Measurements from ENCODE around the gene KCNG4.

The KCNG4 gene

DNA sequence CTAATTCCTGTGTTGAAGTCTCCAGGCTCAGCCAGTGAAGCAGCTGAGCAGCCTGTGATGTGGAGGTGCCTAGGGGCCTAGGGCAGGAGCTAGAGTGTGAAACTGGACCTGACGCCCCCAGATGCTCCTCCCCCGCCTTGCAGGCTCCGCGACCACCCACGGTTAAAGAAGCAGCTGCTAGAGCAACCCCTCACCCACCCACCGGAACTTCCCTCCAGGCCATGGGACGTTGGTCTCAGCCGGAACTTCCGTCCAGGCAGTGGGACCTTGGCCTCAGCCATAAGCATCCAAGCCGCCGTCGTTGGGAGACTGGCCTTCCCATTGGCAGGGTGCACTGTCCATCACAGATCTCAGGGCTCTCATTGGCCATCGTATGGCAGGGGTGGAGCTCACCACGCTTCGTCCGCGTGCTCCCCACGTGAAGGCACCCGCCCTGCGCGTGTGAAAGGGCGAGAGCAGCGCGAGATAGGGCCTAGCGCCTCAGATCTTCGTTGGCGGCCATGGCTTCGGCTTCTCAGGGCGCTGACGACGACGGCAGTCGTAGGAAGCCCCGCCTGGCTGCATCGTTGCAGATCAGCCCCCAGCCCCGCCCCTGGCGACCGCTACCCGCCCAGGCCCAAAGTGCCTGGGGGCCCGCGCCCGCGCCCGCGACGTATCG, 49.0 kb downstream of the KCNG4 start, which contains the start of gene ADAD2:
ADAD2 (plus strand) TSS at position 427 of the 658 bp plus-strand sequence; CDS start at position 501, 74 bp downstream.
- ChIA-PET POLR2A (no interaction called here), CTCF (no interaction called here)
- TF ChIP-seq, protein P1, sequence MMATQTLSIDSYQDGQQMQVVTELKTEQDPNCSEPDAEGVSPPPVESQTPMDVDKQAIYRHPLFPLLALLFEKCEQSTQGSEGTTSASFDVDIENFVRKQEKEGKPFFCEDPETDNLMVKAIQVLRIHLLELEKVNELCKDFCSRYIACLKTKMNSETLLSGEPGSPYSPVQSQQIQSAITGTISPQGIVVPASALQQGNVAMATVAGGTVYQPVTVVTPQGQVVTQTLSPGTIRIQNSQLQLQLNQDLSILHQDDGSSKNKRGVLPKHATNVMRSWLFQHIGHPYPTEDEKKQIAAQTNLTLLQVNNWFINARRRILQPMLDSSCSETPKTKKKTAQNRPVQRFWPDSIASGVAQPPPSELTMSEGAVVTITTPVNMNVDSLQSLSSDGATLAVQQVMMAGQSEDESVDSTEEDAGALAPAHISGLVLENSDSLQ (IDR thresholded peaks at IDR 0.05), result peak; percentile 97
- TF ChIP-seq SUZ12 (IDR thresholded peaks at IDR 0.05), result no peak
- peak; percentile 40 for DNase-seq (ENCODE audit: extremely low spot score)

DNA sequence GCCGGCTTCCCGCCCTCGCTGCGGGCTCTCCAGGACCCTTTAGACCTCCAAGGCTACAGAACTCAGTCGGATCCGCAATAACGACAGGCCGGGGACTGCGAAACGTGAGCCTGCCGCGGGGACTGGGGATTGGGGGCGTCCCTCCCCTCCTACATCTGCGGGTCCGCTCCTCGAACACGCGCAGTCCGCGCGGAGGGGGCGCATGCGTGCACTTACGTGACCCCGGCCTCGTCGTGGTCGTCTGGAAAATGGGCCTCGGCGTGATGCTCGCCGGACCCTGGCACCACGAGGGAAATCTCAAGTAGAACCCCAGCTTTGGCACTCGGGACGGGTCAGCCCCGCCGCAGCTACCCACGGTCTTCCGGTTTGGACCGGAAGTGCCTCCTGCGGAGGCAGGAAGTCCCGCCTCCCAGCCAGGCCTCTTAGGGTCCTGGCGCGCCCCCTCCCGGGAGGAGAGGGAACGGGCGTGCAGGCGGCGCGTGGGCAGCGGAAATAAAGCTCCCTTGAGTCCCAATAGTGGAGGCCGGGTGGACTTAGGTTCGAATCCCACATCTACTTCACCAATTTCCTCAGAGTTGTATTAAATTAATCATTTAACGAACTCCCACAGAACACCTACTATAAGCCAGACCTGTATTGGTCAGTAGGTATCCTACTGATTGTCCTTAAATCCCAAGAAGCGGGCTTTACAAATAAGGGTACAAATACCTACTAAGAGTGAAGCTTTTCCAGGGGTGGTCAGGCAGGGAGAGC, 53.0 kb downstream of the KCNG4 start, which contains the start of gene TAF1C:
TAF1C (minus strand) TSS at position 373 of the 753 bp plus-strand sequence. CDS start 2,069 bp downstream, outside the sequence.
- DNase-seq (ENCODE audit: extremely low spot score), result peak; percentile 97
- peak; percentile 64 for TF ChIP-seq L3MBTL2 (conservative IDR thresholded peaks at IDR 0.05)
- TF ChIP-seq BHLHE40 (IDR thresholded peaks at IDR 0.05; ENCODE audit: borderline replicate concordance), result no peak
- TF ChIP-seq FOXA1 (IDR thresholded peaks at IDR 0.05), result no peak
- TF ChIP-seq ELF4 (IDR thresholded peaks at IDR 0.05), result peak; percentile 67
- ChIA-PET CTCF (interaction anchor here (0.6 to 1.4 kb wide), 17 partner anchors 9 to 121 kb away, joined by 3 to 8 read pairs (median 3); partner anchors contain the start of genes DNAAF1 and MBTPS1), POLR2A (interaction anchor here (0.6 to 1.4 kb wide), 5 partner anchors 9 to 125 kb away, joined by 3 to 15 read pairs (median 3); partner anchors contain the start of gene MBTPS1)

DNA sequence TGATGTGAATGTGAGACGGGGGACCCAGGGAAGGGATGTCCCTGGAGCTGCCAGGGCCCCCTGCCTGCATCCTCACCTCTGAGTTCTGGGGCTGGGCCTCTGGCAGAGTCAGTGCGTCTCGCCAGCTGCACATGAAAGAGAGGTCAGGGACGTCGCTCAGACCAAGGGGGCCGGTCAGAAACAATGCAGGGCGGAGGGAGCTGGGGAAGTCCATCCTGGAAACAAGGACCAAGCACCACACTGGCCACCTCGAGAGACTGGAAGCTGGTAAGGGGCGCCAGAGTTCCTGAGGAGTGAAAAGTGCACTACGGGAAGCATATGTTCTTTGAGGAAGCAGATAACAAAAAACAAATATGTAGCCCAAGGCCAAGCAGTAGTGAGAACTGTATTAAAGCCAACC, 55.0 kb downstream of the KCNG4 start:
- ChIA-PET CTCF (no interaction called here), POLR2A (no interaction called here)
- no peak for DNase-seq (ENCODE audit: extremely low spot score)
- TF ChIP-seq CTBP1 (IDR thresholded peaks at IDR 0.05; ENCODE audit: borderline replicate concordance), result no peak
- TF ChIP-seq NFRKB (IDR thresholded peaks at IDR 0.05), result no peak
- no peak for TF ChIP-seq FOXK2 (IDR thresholded peaks at IDR 0.05)
- no peak for TF ChIP-seq ELF4 (IDR thresholded peaks at IDR 0.05)
- no peak for TF ChIP-seq FOXA1 (IDR thresholded peaks at IDR 0.05)
- TF ChIP-seq, protein P1 (IDR thresholded peaks at IDR 0.05), result no peak
- no peak for TF ChIP-seq BHLHE40 (IDR thresholded peaks at IDR 0.05; ENCODE audit: borderline replicate concordance)
- no peak for TF ChIP-seq ARNT (IDR thresholded peaks at IDR 0.05)
- TF ChIP-seq L3MBTL2 (conservative IDR thresholded peaks at IDR 0.05), result no peak
- no peak for TF ChIP-seq TARDBP (IDR thresholded peaks at IDR 0.05)
- TF ChIP-seq FOXM1 (IDR thresholded peaks at IDR 0.05; ENCODE audit: borderline replicate concordance), result no peak
- no peak for TF ChIP-seq SUZ12 (IDR thresholded peaks at IDR 0.05)
- TF ChIP-seq HDGF (IDR thresholded peaks at IDR 0.05; ENCODE audit: borderline replicate concordance), result no peak
- no peak for TF ChIP-seq LEF1 (IDR thresholded peaks at IDR 0.05; ENCODE audit: borderline replicate concordance)
- no peak for TF ChIP-seq SP1 (IDR thresholded peaks at IDR 0.05)
- no peak for TF ChIP-seq ZNF384 (IDR thresholded peaks at IDR 0.05)

DNA sequence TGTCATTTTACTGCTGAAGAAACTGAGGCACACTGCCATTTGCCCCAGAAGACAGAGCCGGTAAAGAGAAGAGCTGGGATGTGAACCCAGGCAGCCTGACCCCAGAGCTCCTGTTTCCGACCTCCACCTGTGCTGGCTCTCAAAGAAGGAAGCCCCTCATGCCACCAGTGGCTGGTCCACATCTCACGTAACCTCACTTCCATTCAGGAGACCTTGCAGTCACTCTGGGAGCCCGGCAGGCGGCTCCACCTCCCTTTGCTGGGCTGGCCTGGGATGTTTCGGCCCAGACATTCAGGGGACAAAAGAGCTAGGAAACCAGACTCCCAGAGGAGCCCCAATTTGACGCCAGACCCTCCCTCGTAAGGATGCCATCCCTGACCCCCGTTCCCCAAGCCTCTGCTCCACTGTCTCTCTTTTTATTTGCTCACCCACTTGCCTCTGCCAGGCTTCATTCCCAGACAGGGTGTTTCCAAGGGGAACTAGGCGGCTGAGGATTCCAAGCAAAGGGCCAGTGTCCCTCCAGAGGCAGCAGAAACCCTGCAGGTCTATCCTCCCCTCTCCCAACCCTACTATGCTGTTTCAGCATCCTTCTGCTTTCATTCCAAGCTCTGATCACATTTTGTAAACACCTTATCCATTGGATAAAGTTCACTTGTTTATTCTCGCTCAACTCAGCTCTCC, 55.8 kb downstream of the KCNG4 start:
- POLR2A ChIA-PET, result no interaction called here
- TF ChIP-seq HDGF (IDR thresholded peaks at IDR 0.05; ENCODE audit: borderline replicate concordance) (no peak), SUZ12 (IDR thresholded peaks at IDR 0.05) (no peak), L3MBTL2 (conservative IDR thresholded peaks at IDR 0.05) (no peak), FOXA1 (IDR thresholded peaks at IDR 0.05) (no peak), ELF4 (IDR thresholded peaks at IDR 0.05) (no peak), SP1 (IDR thresholded peaks at IDR 0.05) (no peak), ZNF384 (IDR thresholded peaks at IDR 0.05) (no peak), NFRKB (IDR thresholded peaks at IDR 0.05) (no peak), BHLHE40 (IDR thresholded peaks at IDR 0.05; ENCODE audit: borderline replicate concordance) (no peak), CTBP1 (IDR thresholded peaks at IDR 0.05; ENCODE audit: borderline replicate concordance) (no peak), TARDBP (IDR thresholded peaks at IDR 0.05) (no peak), ARNT (IDR thresholded peaks at IDR 0.05) (no peak), LEF1 (IDR thresholded peaks at IDR 0.05; ENCODE audit: borderline replicate concordance) (no peak), FOXM1 (IDR thresholded peaks at IDR 0.05; ENCODE audit: borderline replicate concordance) (no peak), FOXK2 (IDR thresholded peaks at IDR 0.05) (no peak)
- TF ChIP-seq, protein P1 (IDR thresholded peaks at IDR 0.05), result no peak
- peak; percentile 50 for DNase-seq (ENCODE audit: extremely low spot score)
- CTCF ChIA-PET, result interaction anchor here (0.6 to 0.7 kb wide), 2 partner anchors 30 to 118 kb away, joined by 3 read pairs; no protein-coding TSS in a partner anchor

DNA sequence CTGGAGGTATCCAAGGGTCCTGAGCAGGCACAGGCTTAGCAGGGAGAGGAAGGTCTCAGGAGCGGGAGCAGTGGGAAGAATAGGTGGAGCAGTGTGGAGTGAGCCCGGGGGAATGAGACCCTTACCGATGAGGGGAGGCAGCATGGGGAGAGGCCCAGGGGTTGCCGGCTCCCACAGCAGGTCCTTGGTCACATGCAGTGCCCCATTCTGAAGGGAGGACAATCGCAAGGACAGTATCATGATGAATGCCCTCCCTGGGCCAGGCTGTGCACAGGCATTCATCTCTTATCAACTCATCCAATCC, 56.3 kb downstream of the KCNG4 start:
- TF ChIP-seq ZNF384 (IDR thresholded peaks at IDR 0.05), result no peak
- no peak for TF ChIP-seq BHLHE40 (IDR thresholded peaks at IDR 0.05; ENCODE audit: borderline replicate concordance)
- no peak for TF ChIP-seq SP1 (IDR thresholded peaks at IDR 0.05)
- ChIA-PET CTCF (interaction anchor here (0.6 kb wide), 1 partner anchor 118 kb away, joined by 3 read pairs; no protein-coding TSS in a partner anchor), POLR2A (no interaction called here)
- no peak for DNase-seq (ENCODE audit: extremely low spot score)

Data from HEK293T (cell line).